KMS-11 (cell line): ENCODE measurements around the gene MRM3.

Source experiments
- H2AFZ ChIP-seq: fragments of 200-600 bp; sonication (generic); 2 replicates; pipeline ENCODE4 v1.6.1; 2016; ENCODE audit warnings: antibody characterized with exemption, mixed run types, low read depth
- H3K27ac ChIP-seq: fragments of 200-600 bp; sonication (generic); 2 replicates; pipeline ENCODE4 v1.6.1; 2016; ENCODE audit warnings: mild to moderate bottlenecking, mixed run types
- H3K27me3 ChIP-seq: fragments of 200-600 bp; sonication (generic); 2 replicates; pipeline ENCODE4 v1.6.1; 2017; ENCODE audit warnings: mild to moderate bottlenecking, low read depth, mixed run types, moderate library complexity; ENCODE audit not compliant: insufficient read depth
- H3K36me3 ChIP-seq: fragments of 200-600 bp; sonication (generic); 2 replicates; pipeline ENCODE4 v1.6.1; 2017; ENCODE audit warnings: mild to moderate bottlenecking, mixed run types; ENCODE audit not compliant: insufficient read depth
- H3K4me1 ChIP-seq: fragments of 200-600 bp; sonication (generic); 2 replicates; pipeline ENCODE4 v1.6.1; 2016; ENCODE audit warnings: mild to moderate bottlenecking, low read depth, mixed run types; ENCODE audit not compliant: poor library complexity, severe bottlenecking
- H3K4me2 ChIP-seq: fragments of 200-600 bp; sonication (generic); 2 replicates; pipeline ENCODE4 v1.7.0; 2016; ENCODE audit warnings: mild to moderate bottlenecking, mixed run types
- H3K4me3 ChIP-seq: fragments of 200-600 bp; sonication (generic); IDR thresholded peaks from 2 replicates; pipeline ENCODE4 v1.6.1; 2017; ENCODE audit warnings: low read depth, low read length, mixed read lengths; ENCODE audit not compliant: insufficient read depth
- H3K79me2 ChIP-seq: fragments of 200-600 bp; sonication (generic); 2 replicates; pipeline ENCODE4 v1.6.1; 2016; ENCODE audit warnings: low read depth, mixed run types; ENCODE audit not compliant: insufficient read depth
- H3K9ac ChIP-seq: fragments of 200-600 bp; sonication (generic); 2 replicates; pipeline ENCODE4 v1.6.1; 2016; ENCODE audit warnings: mild to moderate bottlenecking, mixed run types
- H4K20me1 ChIP-seq: fragments of 200-600 bp; sonication (generic); 2 replicates; pipeline ENCODE4 v1.6.1; 2016; ENCODE audit warnings: mild to moderate bottlenecking, mixed run types; ENCODE audit not compliant: insufficient read depth
- TF ChIP-seq, protein P1 (sequence below): fragments of 200-600 bp; sonication (generic); conservative IDR thresholded peaks from 2 replicates; pipeline ENCODE4 v1.6.1; 2017; ENCODE audit warnings: low read depth, mild to moderate bottlenecking, antibody characterized with exemption, low read length, moderate library complexity, mixed read lengths

Gene MRM3

DNA sequence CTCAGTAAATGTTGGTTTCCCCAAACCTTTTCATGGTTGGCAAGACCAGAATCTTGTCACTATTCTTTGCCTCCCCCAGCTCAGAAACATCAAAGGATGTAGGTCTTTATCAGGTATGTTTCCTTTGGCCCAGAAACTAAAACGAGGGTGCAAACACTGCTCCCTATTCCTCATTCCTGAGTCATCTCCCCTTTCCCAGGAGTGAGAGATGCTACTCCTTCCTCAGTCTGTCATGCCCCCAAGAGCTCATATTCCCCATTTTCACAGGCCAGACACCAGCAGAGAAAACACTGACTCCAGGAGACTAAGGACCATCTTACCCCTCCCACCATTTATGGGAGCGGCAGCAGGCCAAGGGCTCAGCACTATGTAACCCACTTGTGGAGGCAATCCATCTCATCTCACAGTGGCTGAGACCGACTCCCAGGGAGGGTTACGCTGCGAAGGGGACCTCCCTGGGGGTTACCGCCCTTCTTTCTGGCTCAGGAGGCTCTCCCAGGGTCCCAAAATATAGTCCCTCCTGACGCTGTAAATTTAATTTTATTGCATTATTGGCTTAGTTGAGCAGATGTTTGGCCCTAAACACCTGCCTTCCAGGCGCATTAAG is 31.6 kb upstream of the MRM3 start:
- Histone ChIP-seq H3K4me1 (peaks cover 9% of the 10 kb centered on the region), H3K36me3 (no peaks in the 10 kb centered on the region), H4K20me1 (no peaks in the 10 kb centered on the region), H2AFZ (no peak overlapping the region), H3K27ac (no peak overlapping the region), H3K27me3 (no peaks in the 10 kb centered on the region), H3K79me2 (peaks cover 31% of the 10 kb centered on the region), H3K4me3 (no peak overlapping the region), H3K9ac (peak overlapping the region; percentile 93; the same call in 1 of the 2 replicates), H3K4me2 (peak overlapping the region; percentile 89)
- TF ChIP-seq, protein P1, sequence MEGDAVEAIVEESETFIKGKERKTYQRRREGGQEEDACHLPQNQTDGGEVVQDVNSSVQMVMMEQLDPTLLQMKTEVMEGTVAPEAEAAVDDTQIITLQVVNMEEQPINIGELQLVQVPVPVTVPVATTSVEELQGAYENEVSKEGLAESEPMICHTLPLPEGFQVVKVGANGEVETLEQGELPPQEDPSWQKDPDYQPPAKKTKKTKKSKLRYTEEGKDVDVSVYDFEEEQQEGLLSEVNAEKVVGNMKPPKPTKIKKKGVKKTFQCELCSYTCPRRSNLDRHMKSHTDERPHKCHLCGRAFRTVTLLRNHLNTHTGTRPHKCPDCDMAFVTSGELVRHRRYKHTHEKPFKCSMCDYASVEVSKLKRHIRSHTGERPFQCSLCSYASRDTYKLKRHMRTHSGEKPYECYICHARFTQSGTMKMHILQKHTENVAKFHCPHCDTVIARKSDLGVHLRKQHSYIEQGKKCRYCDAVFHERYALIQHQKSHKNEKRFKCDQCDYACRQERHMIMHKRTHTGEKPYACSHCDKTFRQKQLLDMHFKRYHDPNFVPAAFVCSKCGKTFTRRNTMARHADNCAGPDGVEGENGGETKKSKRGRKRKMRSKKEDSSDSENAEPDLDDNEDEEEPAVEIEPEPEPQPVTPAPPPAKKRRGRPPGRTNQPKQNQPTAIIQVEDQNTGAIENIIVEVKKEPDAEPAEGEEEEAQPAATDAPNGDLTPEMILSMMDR = no peak

DNA sequence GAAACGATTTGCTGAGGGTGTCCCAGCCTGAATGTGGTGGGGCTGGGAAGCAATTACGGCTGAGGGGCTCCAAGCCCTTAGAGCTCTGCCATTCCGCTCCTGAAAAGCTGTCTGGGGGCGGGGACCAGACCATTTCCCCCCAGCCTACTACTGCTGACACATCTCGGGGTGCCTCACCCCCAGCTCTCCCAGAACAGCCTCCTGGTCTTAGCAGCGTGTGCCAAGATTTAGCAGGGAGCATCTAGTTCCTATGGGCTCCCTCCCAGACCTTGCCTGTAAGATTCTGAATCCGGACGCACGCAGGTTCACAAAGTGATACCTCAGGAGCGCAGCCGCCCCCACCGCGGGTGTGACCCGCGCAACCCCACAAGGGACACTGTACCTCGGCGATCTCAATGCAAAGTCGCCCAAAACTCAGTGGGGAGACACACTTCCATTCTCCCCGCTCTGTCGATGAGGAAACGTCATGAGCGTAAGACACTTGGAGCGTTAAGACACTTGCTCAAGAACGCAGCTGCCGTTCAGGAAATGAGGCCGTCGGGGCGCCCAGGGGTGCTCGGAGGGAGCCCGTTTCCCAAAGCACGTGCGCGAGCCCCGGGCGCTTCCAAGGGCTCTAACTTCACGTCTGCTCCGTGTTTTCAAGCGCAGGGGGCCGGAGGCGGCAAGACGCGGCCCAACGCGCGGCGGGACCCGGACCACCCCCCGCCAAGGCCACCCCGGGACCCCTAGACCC is 30.7 kb upstream of the MRM3 start:
- H3K36me3 ChIP-seq = no peaks in the 10 kb centered on the region
- TF ChIP-seq, protein P1 = no peak
- H3K4me2 ChIP-seq = peak overlapping the region; percentile 89
- peak overlapping the region; percentile 64 for H3K27ac ChIP-seq
- peak overlapping the region; percentile 64 for H2AFZ ChIP-seq
- peaks cover 9% of the 10 kb centered on the region for H3K4me1 ChIP-seq
- H4K20me1 ChIP-seq = no peaks in the 10 kb centered on the region
- no peaks in the 10 kb centered on the region for H3K27me3 ChIP-seq
- no peak overlapping the region for H3K4me3 ChIP-seq
- H3K79me2 ChIP-seq = peaks cover 31% of the 10 kb centered on the region
- peak overlapping the region; percentile 93 for H3K9ac ChIP-seq

DNA sequence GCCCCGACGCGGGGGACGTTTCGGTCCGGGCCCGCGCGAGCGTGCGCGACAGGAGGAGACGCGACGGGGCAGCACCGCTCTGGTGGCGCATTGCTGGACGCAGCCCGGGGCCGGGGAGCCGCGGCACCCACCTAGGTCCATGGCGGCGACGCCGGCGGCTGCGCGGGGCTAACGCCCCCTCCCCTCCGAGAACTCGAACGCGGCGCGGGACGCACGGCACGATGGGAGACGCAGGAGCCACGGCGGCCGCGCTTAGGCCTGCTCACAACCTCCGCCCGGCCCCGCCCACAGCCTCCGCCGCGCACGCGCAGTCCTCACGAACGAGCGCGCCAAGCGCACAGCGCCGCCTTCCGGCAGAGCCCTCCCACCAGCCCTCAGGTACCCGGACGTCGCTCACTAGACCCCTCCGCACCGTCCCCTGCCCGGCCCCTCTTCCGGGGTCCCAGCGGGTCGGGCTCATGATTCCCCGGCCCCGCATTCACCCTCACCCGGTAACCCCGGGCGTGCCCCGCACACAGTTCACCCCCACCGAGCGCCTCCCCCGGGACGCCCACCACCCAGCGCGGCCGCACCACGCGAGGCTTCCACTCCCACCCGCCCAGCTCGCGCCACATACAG is 30.0 kb upstream of the MRM3 start, which contains the start of gene GEMIN4:
Gene GEMIN4 (minus strand): TSS at position 263 of the 618 bp plus-strand sequence. CDS start 122 bp downstream, at position 141.
- H3K4me2 ChIP-seq = peak within 1 kb of the TSS; percentile 89
- no peaks in the 10 kb centered on the region for H3K36me3 ChIP-seq
- H3K27me3 ChIP-seq = no peaks in the 10 kb centered on the region
- H3K9ac ChIP-seq = peak within 1 kb of the TSS; percentile 93
- no peak within 1 kb of the TSS for H3K4me3 ChIP-seq
- H4K20me1 ChIP-seq = no peaks in the 10 kb centered on the region
- TF ChIP-seq, protein P1 = peak; percentile 57
- H3K4me1 ChIP-seq = peaks cover 9% of the 10 kb centered on the region
- peaks cover 31% of the 10 kb centered on the region for H3K79me2 ChIP-seq
- peak within 1 kb of the TSS; percentile 89 for H2AFZ ChIP-seq
- peak within 1 kb of the TSS; percentile 64 for H3K27ac ChIP-seq

DNA sequence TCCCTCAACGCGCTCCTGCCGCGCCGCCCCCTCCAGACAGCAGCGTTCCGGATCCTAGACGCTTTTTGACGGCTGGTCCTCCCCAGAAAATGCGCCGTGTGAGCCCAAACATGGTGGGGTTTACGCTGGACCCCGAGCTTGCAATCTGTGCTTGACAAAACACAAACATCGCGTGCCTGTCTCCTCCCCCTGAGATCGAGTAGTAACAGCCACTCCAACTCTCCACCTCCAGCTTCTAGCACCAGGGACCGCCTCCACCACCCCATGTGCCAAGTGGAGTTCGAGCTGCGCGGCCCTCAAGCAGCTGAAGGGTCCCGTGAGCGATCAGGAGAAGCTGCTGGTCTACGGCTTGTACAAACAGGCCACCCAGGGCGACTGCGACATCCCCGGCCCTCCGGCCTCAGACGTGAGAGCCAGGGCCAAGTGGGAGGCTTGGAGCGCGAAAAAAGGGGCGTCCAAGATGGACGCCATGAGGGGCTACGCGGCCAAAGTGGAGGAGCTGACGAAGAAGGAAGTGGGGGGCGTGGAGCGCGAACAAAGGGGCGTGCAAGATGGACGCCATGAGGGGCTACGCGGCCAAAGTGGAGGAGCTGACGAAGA is 29.4 kb upstream of the MRM3 start:
- H3K27ac ChIP-seq = no peak overlapping the region
- H3K4me3 ChIP-seq = no peak overlapping the region
- H3K36me3 ChIP-seq = no peaks in the 10 kb centered on the region
- no peaks in the 10 kb centered on the region for H3K27me3 ChIP-seq
- peak overlapping the region; percentile 60 for H3K4me2 ChIP-seq
- H4K20me1 ChIP-seq = no peaks in the 10 kb centered on the region
- H2AFZ ChIP-seq = peak overlapping the region; percentile 89
- TF ChIP-seq, protein P1 = no peak; the same call in 1 of the 2 replicates
- peak overlapping the region; percentile 93; the same call in 1 of the 2 replicates for H3K9ac ChIP-seq
- H3K79me2 ChIP-seq = peaks cover 31% of the 10 kb centered on the region
- peaks cover 9% of the 10 kb centered on the region for H3K4me1 ChIP-seq
